ENCODE data around the gene PTPRM.

Gene PTPRM

GRCh38 chr18:7814754-7815315 lies 247.7 kb downstream of the PTPRM start:
- no peak for DNase-seq

GRCh38 chr18:7815787-7816186 lies 248.7 kb downstream of the PTPRM start:
- DNase-seq: no peak

GRCh38 chr18:7817575-7818230 lies 250.6 kb downstream of the PTPRM start:
- no peak for DNase-seq

DNA sequence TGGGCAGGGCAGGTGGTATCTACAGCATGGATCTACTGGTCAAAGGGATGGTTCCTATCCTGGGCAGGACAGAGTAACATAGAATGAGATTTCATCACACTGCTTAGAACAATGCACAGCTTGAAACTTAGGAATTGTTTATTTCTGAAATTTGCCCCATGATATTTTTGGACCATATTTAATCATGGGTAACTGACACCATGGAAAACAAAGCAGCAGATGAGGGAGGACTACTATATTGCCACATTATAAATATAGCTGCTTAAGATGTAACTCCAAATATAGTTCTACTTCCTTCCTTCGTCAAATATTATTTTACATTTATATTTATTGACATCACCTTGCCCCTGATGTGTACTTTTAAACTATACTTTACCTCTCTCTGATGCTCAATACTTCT lies 254.7 kb downstream of the PTPRM start:
- no peak for DNase-seq

GRCh38 chr18:7822435-7823331 lies 255.6 kb downstream of the PTPRM start:
- DNase-seq: no peak

DNA sequence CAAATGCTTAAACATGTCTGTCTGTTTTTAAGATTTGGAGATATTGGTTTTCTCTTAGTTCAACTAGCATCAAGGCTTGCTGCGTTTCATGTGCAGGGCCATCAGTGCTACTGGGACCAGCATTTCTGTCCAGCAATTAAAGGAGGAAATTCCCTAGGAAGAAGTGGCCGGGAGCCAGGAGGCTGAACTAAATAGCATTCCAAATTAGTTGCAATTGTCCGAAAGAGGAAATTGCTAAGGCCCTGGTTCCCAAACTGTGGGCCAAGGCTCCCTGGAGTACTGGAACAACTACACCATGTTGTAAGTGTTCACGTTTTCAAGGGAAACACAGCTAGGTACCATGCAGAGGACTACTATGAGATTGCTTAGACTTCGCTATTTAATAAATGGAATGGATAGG lies 257.9 kb downstream of the PTPRM start:
- DNase-seq: no peak

DNA sequence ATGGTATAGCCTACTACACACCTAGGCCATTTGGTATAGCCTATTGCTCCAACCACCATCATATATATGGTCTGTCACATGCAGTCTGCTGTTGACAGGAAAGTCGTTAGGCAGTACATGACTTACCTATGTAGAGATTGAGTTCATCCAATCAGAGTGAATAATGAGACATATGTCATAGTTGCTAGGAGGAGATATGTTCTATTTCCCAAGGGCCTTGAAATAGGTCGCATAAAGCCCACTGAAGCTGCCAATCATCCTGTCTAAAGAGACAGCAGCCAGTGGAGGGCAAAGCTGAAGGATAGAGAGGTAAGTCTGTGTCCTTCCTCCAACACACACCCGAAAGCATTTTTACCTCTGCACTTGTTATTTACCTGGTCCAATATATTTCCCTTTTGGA lies 263.4 kb downstream of the PTPRM start:
- DNase-seq: no peak

GRCh38 chr18:7839548-7839947 lies 272.4 kb downstream of the PTPRM start:
- DNase-seq: no peak

GRCh38 chr18:7840411-7840810 lies 273.3 kb downstream of the PTPRM start:
- DNase-seq: no peak

DNA sequence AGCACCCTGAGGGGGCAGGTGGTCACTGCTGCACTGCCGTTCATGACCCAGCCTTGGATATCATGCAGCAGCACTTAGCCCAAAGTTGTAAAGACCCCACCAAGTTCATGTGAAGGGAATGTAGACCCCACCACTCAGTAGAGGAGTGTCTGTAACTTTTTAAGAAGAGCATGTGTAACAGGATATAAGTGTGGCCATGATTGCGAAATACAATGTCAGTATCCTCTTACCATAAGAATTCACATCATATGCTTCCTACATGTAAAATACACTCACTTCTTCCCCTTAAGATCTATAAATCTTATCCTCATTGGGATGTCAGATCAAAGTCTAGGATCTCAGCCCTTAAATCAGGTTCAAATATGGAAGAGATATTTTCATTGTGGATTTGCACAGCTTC lies 276.9 kb downstream of the PTPRM start:
- no peak for DNase-seq

- no peak for DNase-seq
Measured at GRCh38 chr18:7844418-7844817, 277.3 kb downstream of the PTPRM start.

GRCh38 chr18:7846335-7846734 lies 279.2 kb downstream of the PTPRM start:
- DNase-seq: no peak

- no peak for DNase-seq
Measured at GRCh38 chr18:7847357-7848053, 280.4 kb downstream of the PTPRM start.

DNA sequence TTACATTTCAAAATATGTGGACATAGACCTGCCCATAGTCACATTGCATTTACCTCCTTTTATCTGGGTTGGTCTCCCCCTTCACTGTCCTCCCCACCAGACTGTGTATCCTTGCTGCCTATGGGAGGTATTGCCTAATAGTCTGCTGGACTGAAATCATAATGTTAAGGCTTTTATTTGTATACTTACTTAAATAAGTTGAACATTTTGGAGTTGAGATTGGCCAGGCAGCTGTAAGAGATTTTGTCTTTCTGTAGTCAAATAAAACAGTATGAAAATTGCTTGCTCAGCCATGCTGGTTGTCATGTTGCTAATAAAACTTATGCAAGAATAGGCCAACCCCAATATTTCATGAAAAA lies 280.9 kb downstream of the PTPRM start:
- no peak for DNase-seq

GRCh38 chr18:7850446-7850845 lies 283.3 kb downstream of the PTPRM start:
- DNase-seq: no peak

GRCh38 chr18:7855028-7855427 lies 287.9 kb downstream of the PTPRM start:
- no peak for DNase-seq

GRCh38 chr18:7855671-7856070 lies 288.6 kb downstream of the PTPRM start:
- no peak for DNase-seq

DNA sequence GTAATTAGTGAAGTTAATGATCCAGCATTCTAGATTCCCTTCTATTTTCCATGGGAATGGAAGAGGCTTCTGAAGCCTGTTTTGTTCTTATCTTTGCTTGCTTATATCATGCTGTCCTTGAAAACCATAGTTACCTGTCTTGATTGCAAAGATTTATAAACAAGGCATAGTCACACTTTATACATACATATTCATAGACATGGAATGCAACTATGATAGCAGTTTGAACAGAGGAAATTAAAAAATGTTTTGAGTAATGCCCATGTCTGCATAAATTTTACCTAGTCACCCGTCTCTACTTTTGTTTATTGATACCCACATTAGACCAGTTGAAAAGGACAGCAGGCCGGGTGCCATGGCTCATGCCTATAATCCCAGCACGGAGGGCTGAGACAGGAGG lies 289.0 kb downstream of the PTPRM start:
- DNase-seq: no peak

DNA sequence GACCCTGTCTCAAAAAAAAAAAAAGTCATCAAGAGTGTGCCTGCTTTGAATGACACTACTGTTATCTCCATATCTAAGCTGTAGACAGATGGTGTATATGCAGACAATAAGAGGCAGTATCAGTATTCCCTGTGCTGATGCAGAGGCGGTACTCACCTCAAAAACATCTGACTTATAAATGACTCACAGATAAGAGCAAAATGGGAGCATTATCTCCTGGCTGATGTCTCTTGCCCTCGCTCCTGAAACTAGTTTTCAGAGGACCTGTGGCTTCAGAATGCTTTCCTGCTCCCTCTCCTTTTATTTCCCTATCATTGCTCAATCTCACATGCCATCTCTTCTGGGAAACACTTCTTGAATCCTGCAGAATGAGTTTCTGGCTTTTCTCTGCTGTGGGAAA lies 289.6 kb downstream of the PTPRM start:
- no peak for DNase-seq

GRCh38 chr18:7857562-7857961 lies 290.4 kb downstream of the PTPRM start:
- DNase-seq: no peak

DNA sequence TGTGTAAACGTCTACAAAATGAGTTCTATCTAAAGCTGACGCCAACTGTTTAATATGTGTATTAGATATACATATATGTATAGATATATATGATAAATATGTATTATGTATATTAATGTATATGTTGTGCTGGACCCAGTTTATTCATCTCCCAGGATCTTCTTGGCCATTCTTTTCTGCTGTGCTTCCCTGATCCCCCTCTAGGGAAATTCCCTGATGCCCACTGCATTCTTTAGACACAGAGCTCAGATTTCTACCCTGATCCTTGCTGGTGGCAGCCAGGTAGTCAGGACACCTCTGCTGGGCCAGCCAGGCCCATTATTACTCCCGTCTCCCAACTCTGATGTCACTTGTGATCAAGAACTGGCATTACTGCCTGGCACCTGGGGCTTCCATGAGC lies 292.0 kb downstream of the PTPRM start:
- DNase-seq: no peak

GRCh38 chr18:7870266-7870665 lies 303.1 kb downstream of the PTPRM start:
- DNase-seq: no peak

DNA sequence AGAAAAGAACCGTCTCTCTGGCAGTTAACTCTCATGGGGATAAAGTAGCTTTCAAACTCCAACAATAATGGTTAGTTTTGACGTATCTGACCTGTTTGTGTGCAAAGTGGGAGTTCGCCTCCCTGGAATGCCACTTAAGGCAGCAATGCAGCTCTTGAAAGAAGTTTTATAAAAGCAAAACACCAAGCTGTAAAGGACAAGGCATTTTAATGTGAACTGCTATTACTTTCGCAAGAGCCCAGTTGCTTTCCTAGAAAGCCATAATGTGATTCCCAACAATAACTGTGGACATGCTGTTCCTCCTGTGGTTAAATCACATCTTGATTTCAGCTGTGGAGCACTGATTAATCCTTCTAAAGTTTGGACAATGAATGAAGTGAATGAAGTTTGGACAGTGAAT lies 303.7 kb downstream of the PTPRM start:
- no peak for DNase-seq

Data from stimulated activated CD4-positive, alpha-beta T cell treated with anti-CD3 and anti-CD28 coated beads, Interleukin-1b, Interleukin-23, amount 100 ng/mL, for 48 hours (primary cell).